ENCODE data around the gene EIF4G1. TPM values are rescaled to one million over a fixed set of nuclear protein-coding genes. Genes with fewer than 3 reads are reported as not detected.

EIF4G1 gene
- total RNA-seq, 4 donors from 2014 or later: 158 to 318 (median 213) TPM

GRCh38 chr3:184368586-184369183 lies 54.3 kb downstream of the EIF4G1 start:
- no peak for TF ChIP-seq CTCF (IDR thresholded peaks at IDR 0.05; ENCODE audit: low read depth)

GRCh38 chr3:184371570-184372018 lies 57.2 kb downstream of the EIF4G1 start:
- no peak for TF ChIP-seq CTCF (IDR thresholded peaks at IDR 0.05; ENCODE audit: low read depth)

DNA sequence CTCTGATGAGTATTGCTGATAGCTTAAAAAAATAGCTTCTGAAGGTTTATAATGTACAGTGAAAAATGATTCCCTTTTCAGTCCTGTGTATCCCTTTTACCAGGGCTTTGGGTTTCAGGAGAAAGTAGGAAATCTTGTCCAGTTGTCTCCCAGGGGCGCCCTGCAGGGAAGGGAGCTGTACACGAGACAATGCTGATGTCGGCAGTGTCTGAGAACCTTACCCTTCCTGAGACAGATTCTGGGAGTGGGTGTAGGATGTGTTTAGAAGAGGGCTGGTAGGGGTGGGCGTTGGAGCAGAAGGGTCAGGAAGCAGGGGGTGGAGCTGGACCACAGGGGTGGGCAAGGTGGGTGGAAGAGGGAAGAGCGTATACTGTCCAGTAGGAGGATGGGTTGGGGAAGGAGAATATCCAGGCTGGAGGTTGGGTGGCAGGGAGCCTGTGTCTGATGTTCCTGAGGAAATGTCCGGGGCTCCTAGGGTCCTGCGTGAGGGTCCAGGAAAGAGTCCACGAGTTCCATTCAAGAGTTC lies 58.0 kb downstream of the EIF4G1 start:
- no peak for TF ChIP-seq CTCF (IDR thresholded peaks at IDR 0.05; ENCODE audit: low read depth)

GRCh38 chr3:184372911-184373310 lies 58.5 kb downstream of the EIF4G1 start:
- no peak for TF ChIP-seq CTCF (IDR thresholded peaks at IDR 0.05; ENCODE audit: low read depth)

DNA sequence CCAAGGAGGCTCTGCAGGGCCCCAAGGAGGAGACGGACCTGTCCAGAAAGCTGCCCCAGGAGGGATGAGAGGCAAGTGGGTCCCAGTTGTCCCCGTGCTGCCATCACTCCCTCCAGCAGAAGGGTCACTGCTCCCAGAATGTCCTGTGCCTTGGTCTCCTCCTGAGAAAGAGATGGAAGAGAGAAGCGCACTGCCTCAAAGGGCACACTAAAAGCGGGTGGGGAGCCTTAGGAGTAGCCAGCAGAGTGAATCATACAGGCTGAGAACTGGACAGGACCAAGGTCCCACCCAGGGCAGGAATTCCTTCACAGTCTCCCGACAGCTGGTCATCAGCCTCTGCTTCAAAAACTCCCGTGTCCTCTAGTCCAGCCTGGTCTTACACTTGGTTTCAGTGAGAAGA lies 59.0 kb downstream of the EIF4G1 start:
- no peak for TF ChIP-seq CTCF (IDR thresholded peaks at IDR 0.05; ENCODE audit: low read depth)

DNA sequence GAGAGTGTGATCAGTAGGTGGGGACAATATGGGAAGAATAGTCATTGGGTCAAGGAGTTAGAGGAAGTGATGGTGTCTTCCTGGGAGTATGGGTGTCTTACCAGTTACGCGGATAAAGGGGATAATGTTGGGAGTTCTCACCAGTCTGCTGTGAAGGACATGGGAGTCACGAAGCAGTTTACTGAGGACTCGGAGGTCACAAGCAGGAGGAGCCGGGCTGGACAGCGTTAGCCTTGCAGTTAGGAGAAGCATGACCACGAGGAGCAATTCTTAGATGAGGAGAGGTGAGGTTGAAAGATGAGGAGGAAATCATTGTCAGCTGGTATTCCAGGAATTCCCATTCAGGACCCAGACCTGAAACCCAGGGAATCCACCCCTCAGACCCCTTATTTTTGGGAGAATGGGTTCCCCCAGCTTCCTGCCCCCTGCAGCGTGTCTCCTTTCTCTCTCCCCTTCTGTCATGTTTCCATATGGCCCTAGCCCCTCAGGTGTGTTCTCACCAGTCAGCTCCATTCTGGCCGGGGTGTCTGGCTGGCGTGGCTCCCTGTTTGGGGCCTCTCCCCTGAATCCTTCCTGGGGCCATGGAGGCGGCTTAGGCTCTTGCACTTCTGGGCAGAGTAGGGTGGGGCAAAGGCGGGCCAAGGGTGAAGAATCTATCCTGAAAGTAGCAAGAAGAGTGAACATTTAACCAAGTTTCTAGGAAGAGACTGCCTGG lies 61.5 kb downstream of the EIF4G1 start:
- no peak for TF ChIP-seq CTCF (IDR thresholded peaks at IDR 0.05; ENCODE audit: low read depth)

GRCh38 chr3:184377374-184377773 lies 63.0 kb downstream of the EIF4G1 start:
- no peak for TF ChIP-seq CTCF (IDR thresholded peaks at IDR 0.05; ENCODE audit: low read depth)

Data from subcutaneous adipose tissue (tissue), 4 donors.